Gastroesophageal sphincter (tissue), 3 donors: ENCODE results near the gene LOXHD1.

Experiments
- CTCF ChIP-seq, 4 experiments: fragments of 200-600 bp in 2 of 4; fragments of 450-650 bp in 2 of 4; sonication (generic) in 1 of 4; IDR thresholded peaks; one replicate each; pipeline ENCODE4 v1.5.1; 2017 to 2019; ENCODE audit warnings: antibody characterized with exemption in 4 of 4, mild to moderate bottlenecking in 2 of 4, moderate library complexity in 2 of 4
- POLR2A ChIP-seq, 2 donors: fragments of 450-650 bp; IDR thresholded peaks; one replicate each; pipeline ENCODE4 v1.6.1; 2017; ENCODE audit warnings: antibody characterized with exemption in 2 of 2, mild to moderate bottlenecking in 2 of 2, moderate library complexity in 1 of 2
- POLR2AphosphoS5 ChIP-seq: sonication (generic); formaldehyde crosslinking; IDR thresholded peaks from one replicate; pipeline ENCODE4 v1.6.1; 2017; ENCODE audit warnings: antibody characterized with exemption

GRCh38 chr18:46471809-46472498 lies 185.1 kb downstream of the LOXHD1 start:
- no peak for TF ChIP-seq POLR2A (IDR thresholded peaks at IDR 0.05)
- TF ChIP-seq CTCF (IDR thresholded peaks at IDR 0.05): no peak
- no peak for TF ChIP-seq POLR2AphosphoS5
